RWPE2 (cell line): Measurements from ENCODE around the gene ROBO1.
A peak's percentile ranks its signal among the peaks of the same experiment; 100 is the strongest.

Source experiments
- ATAC-seq: fragments of 200-7000 bp; cut with Tn5 transposase; 3 replicates; pipeline ENCODE4 v1.9.1; 2021; ENCODE audit warnings: low read depth
- DNase-seq: peaks from one replicate; pipeline ENCODE4 v3.0.0-alpha.2; 2020; ENCODE audit warnings: low spot score
- H3K27ac ChIP-seq: fragments of 450-650 bp; 2 replicates; pipeline ENCODE4 v1.5.1; 2017; ENCODE audit warnings: mild to moderate bottlenecking; ENCODE audit not compliant: poor library complexity, severe bottlenecking
- H3K27me3 ChIP-seq: fragments of 250-450 bp; sonication (Bioruptor Pico); 2 replicates; pipeline ENCODE4 v1.5.1; 2021; ENCODE audit warnings: mild to moderate bottlenecking, moderate library complexity; ENCODE audit not compliant: insufficient read depth, poor library complexity, severe bottlenecking
- H3K36me3 ChIP-seq: fragments of 250-450 bp; sonication (Bioruptor Pico); 2 replicates; pipeline ENCODE4 v1.5.1; 2020; ENCODE audit warnings: low read depth, mild to moderate bottlenecking, moderate library complexity
- H3K4me1 ChIP-seq: fragments of 250-450 bp; sonication (Bioruptor Pico); 2 replicates; pipeline ENCODE4 v1.5.1; 2021; ENCODE audit warnings: mild to moderate bottlenecking, moderate library complexity; ENCODE audit not compliant: insufficient read depth, poor library complexity, severe bottlenecking
- H3K4me3 ChIP-seq: fragments of 250-450 bp; sonication (Bioruptor Pico); 2 replicates; pipeline ENCODE4 v1.5.1; 2021; ENCODE audit warnings: mild to moderate bottlenecking, moderate library complexity; ENCODE audit not compliant: severe bottlenecking
- H3K9me3 ChIP-seq: fragments of 250-450 bp; sonication (Bioruptor Pico); 2 replicates; pipeline ENCODE4 v1.5.1; 2021; ENCODE audit warnings: mild to moderate bottlenecking, moderate library complexity; ENCODE audit not compliant: severe bottlenecking
- TF ChIP-seq, protein P1 (sequence below): fragments of 450-650 bp; IDR thresholded peaks from one replicate; pipeline ENCODE4 v1.5.1; 2017; ENCODE audit warnings: mild to moderate bottlenecking, moderate library complexity; ENCODE audit not compliant: poor library complexity, severe bottlenecking

The ROBO1 gene

DNA sequence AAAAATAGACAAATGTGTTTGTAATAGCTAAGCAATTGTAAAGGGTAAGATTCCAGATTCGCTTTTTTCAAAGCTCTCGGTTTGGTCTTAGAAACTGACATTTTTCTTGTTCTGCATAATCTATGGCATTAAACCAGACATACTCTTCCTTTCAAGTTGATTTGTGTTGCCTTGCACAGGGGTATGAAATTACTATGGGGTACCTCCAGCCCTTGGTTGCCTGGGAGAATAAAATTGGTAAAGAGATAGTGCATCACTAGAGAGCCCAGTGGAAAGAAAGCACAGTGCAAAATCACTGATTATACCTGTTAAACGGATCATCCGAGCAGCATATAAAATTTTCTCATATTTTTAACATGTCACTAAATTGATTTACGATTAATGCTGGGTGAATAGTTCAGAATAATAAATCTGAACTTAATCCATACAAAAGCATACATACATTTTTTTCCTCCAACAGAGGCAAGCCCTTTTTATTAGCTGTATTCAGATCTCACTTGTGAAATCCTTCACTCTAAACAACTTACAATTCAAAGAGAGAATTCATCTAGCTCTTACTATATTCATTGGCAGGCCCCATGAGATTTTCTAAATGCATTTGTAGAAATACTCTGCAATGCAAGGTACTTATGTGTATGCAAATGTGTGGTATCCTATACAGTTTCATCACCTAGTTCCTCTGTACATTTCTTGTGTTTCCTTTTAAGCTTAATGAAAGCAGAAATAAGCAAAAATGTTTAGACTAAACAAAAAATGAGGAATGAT lies 224.4 kb downstream of the ROBO1 start:
- H3K4me1 ChIP-seq: no peaks in the 10 kb centered on the region
- H3K27ac ChIP-seq: no peak overlapping the region
- no peaks in the 10 kb centered on the region for H3K27me3 ChIP-seq
- no peak overlapping the region for H3K4me3 ChIP-seq
- ATAC-seq (no peak), DNase-seq (no peak)
- no peaks in the 10 kb centered on the region for H3K9me3 ChIP-seq
- H3K36me3 ChIP-seq: no peaks in the 10 kb centered on the region
- TF ChIP-seq, protein P1, sequence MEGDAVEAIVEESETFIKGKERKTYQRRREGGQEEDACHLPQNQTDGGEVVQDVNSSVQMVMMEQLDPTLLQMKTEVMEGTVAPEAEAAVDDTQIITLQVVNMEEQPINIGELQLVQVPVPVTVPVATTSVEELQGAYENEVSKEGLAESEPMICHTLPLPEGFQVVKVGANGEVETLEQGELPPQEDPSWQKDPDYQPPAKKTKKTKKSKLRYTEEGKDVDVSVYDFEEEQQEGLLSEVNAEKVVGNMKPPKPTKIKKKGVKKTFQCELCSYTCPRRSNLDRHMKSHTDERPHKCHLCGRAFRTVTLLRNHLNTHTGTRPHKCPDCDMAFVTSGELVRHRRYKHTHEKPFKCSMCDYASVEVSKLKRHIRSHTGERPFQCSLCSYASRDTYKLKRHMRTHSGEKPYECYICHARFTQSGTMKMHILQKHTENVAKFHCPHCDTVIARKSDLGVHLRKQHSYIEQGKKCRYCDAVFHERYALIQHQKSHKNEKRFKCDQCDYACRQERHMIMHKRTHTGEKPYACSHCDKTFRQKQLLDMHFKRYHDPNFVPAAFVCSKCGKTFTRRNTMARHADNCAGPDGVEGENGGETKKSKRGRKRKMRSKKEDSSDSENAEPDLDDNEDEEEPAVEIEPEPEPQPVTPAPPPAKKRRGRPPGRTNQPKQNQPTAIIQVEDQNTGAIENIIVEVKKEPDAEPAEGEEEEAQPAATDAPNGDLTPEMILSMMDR: no peak

DNA sequence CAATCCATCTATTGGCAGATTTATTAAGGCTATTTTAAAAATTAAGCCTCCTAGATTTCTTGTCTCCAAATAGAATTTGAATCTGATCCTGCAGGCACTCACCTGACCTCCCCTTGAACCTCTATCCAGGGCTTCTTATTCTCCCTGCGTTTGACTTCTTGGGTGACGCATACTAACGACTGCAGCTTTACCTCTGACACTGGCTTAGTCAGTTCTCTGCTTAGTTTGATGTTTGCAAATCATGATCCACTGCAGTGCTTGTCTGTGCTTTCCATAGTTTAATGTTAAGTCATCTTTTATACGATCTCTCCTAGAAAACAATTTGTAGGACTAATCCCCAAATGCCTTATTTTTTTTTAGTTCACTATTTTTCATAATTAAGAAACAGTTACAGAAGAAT lies 233.1 kb downstream of the ROBO1 start:
- H3K36me3 ChIP-seq: no peaks in the 10 kb centered on the region
- no peaks in the 10 kb centered on the region for H3K9me3 ChIP-seq
- H3K27me3 ChIP-seq: no peaks in the 10 kb centered on the region
- no peaks in the 10 kb centered on the region for H3K4me1 ChIP-seq
- no peak overlapping the region for H3K27ac ChIP-seq
- ATAC-seq (no peak), DNase-seq (no peak)
- TF ChIP-seq, protein P1: no peak
- H3K4me3 ChIP-seq: no peak overlapping the region

DNA sequence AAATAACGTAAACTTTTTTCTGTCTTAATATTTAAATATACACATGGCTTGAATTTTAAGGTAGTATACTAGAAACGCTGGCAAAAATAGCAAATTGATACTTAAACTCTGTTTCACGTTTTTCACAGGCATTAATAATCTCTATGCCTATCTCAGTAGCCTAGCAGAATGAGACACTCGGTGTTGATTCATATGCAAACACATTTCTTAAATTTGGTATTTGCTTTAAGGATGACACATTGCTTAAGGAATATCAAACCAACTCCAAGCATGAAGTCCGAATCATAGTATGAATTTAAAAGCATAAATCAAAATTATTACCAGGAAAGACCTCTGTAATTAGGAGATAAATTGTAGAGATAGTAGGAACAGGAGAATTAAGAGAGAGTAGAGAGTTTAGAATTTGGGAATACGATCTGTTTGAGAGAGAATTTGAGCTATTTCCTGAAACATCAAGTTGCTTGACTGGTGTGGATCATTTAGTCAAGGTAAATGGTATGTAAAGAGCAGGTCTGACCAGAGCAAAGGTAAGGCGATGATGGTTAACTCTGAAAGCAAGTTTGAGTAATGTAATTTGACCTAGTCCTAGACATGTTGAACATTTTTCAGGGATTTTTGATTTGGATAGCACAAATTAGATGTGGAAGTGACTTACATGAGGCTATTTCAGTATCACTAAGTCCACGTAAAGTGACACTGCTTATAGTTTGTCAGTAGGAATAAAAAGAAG lies 236.1 kb downstream of the ROBO1 start:
- DNase-seq (no peak), ATAC-seq (no peak)
- no peak overlapping the region for H3K27ac ChIP-seq
- no peaks in the 10 kb centered on the region for H3K36me3 ChIP-seq
- no peaks in the 10 kb centered on the region for H3K4me1 ChIP-seq
- TF ChIP-seq, protein P1: no peak
- H3K9me3 ChIP-seq: no peaks in the 10 kb centered on the region
- H3K27me3 ChIP-seq: no peaks in the 10 kb centered on the region
- no peak overlapping the region for H3K4me3 ChIP-seq

DNA sequence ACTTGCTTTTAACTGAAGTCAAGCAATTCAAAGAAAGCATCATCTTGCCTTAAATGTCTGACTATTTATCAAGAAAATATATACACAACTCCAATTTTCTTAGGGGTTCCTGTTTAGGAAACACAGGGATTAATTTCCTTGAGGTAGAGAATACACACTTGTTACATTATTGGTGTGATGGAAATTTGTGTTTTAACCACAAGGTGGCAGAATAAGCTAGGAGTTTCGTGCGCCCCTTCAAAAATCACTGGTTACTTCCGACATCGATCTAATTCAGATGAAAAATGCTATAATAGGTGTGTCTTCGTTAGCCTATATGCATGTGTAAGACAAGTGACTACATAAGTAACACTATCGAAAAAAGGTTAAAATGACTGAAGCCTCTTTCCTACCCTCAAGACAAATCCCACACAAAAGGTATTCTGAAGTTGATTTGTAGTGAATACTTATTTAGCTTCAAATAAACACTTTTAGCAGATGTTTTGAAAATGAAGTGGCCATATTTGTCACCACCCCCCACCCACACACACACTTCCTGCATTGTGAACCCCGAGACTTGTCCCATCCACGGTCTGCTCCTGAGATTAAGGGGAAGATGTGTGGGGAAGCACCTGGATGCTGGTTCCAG lies 246.5 kb downstream of the ROBO1 start:
- 0 out of 3 replicates have a peak, but pooled peaks have one; percentile 35 for ATAC-seq
- no peak for DNase-seq

More for the DNA sequence above, 246.5 kb downstream of the ROBO1 start:
- H3K27ac ChIP-seq: no peak overlapping the region
- H3K4me1 ChIP-seq: no peaks in the 10 kb centered on the region
- no peaks in the 10 kb centered on the region for H3K27me3 ChIP-seq
- TF ChIP-seq, protein P1: peak; percentile 77
- no peak overlapping the region for H3K4me3 ChIP-seq
- H3K9me3 ChIP-seq: no peaks in the 10 kb centered on the region
- no peaks in the 10 kb centered on the region for H3K36me3 ChIP-seq
